ENCODE data around the gene TBC1D5. TPM values are rescaled to one million over a fixed set of nuclear protein-coding genes. Genes with fewer than 3 reads are reported as not detected.
A peak's percentile ranks its signal among the peaks of the same experiment; 100 is the strongest.

The TBC1D5 gene
- total and polyA plus RNA-seq, 2 of the 4 experiments (the other 2 are of a cell fraction) = 16.4 to 57.0 TPM

DNA sequence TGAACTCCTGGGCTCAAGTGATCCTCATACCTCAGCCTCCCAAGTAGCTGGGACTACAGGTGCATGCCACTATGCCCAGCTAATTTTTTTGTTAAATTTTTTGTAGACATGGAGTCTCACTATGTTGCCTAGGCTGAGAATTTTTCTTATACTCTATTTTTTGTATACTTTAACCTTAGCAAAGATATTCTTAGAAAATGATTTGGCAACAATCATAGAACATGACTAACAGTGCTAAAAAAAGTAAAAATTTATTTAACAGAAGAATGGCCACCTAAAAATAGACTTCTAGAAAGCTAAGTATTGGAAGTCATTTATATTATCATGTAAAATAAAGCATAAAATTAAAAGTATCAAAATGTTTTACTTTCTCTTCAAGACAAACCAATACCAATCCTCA is 535.4 kb downstream of the TBC1D5 start:
- CTCF ChIA-PET = no interaction called here
- H4K8ac ChIP-seq (ENCODE audit: low read depth in 2 of 2, low read length in 2 of 2) = no peak overlapping the region
- POLR2A ChIA-PET (ENCODE audit: unreplicated experiment) = no interaction called here

More for the DNA sequence above, 535.4 kb downstream of the TBC1D5 start:
- TF ChIP-seq MAZ (IDR thresholded peaks at IDR 0.05; ENCODE audit: borderline replicate concordance, low read depth, low read length) = no peak
- TF ChIP-seq, protein P1, sequence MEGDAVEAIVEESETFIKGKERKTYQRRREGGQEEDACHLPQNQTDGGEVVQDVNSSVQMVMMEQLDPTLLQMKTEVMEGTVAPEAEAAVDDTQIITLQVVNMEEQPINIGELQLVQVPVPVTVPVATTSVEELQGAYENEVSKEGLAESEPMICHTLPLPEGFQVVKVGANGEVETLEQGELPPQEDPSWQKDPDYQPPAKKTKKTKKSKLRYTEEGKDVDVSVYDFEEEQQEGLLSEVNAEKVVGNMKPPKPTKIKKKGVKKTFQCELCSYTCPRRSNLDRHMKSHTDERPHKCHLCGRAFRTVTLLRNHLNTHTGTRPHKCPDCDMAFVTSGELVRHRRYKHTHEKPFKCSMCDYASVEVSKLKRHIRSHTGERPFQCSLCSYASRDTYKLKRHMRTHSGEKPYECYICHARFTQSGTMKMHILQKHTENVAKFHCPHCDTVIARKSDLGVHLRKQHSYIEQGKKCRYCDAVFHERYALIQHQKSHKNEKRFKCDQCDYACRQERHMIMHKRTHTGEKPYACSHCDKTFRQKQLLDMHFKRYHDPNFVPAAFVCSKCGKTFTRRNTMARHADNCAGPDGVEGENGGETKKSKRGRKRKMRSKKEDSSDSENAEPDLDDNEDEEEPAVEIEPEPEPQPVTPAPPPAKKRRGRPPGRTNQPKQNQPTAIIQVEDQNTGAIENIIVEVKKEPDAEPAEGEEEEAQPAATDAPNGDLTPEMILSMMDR (conservative IDR thresholded peaks at IDR 0.05; ENCODE audit: low read depth, low read length) = no peak
- TF ChIP-seq CEBPB (IDR thresholded peaks at IDR 0.05; ENCODE audit: low read depth, low read length) = peak; percentile 11; the same call in 1 of the 2 replicates
- no peak for TF ChIP-seq RFX5 (IDR thresholded peaks at IDR 0.05; ENCODE audit: low read depth, low read length)
- no TSS peak for BruUV-seq (replicated peaks)
- H3K27ac ChIP-seq (ENCODE audit: insufficient read depth, low read length) = no peak overlapping the region
- no peak overlapping the region for H2AK9ac ChIP-seq (replicated peaks; ENCODE audit: low read depth, low read length, poor library complexity)
- H2AK5ac ChIP-seq (ENCODE audit: low read depth, low read length) = no peak overlapping the region
- H3K23ac ChIP-seq (ENCODE audit: low read depth, low read length) = no peak overlapping the region
- no peak overlapping the region for H2BK5ac ChIP-seq (ENCODE audit: low read depth, low read length, poor library complexity, severe bottlenecking)
- no peaks in the 10 kb centered on the region for H4K20me1 ChIP-seq (ENCODE audit: insufficient read depth, low read length)
- H4K91ac ChIP-seq (ENCODE audit: insufficient read depth, low read depth, low read length) = no peak overlapping the region
- in situ Hi-C loops (cut with MboI; ENCODE audit: low sequenced_read_pairs) = no loop called here
- H3K4ac ChIP-seq (ENCODE audit: low read depth, low read length) = no peak overlapping the region
- no peak overlapping the region for H3K18ac ChIP-seq (ENCODE audit: low read depth, low read length)
- H3K36me3 ChIP-seq (ENCODE audit: control insufficient read depth, insufficient read depth, low read length) = no peaks in the 10 kb centered on the region; the same call in 1 of the 2 replicates
- no peak overlapping the region for H2AFZ ChIP-seq (replicated peaks; ENCODE audit: low read length, poor library complexity)
- H3K79me1 ChIP-seq (ENCODE audit: low read depth in 1 of 2, low read length in 2 of 2) = no peaks in the 10 kb centered on the region
- H3K27me3 ChIP-seq (ENCODE audit: control insufficient read depth, insufficient read depth, low read length) = no peaks in the 10 kb centered on the region
- no peak for ATAC-seq (ENCODE audit: low read depth)
- no peak overlapping the region for H3K56ac ChIP-seq (ENCODE audit: extremely low read depth, insufficient read depth, low read length)
- no peak overlapping the region for H3K4me2 ChIP-seq (ENCODE audit: low read depth, low read length)
- H3K14ac ChIP-seq (replicated peaks; ENCODE audit: low read depth, low read length) = no peak overlapping the region
- H3K4me1 ChIP-seq (ENCODE audit: control insufficient read depth, insufficient read depth, low read length) = peaks cover 2% of the 10 kb centered on the region; the same call in 1 of the 2 replicates
- no peak overlapping the region for H4K5ac ChIP-seq (ENCODE audit: low read depth, low read length)
- H3K9me3 ChIP-seq (ENCODE audit: control insufficient read depth, insufficient read depth, low read length) = peaks cover 5% of the 10 kb centered on the region
- peak; percentile 30 for DNase-seq
- dilution Hi-C loops (cut with HindIII; ENCODE audit: low sequenced_read_pairs, unreplicated experiment) = no loop called here
- intact Hi-C loops (cut with micrococcal nuclease) = no loop called here
- no peak overlapping the region for H2BK20ac ChIP-seq (ENCODE audit: low read depth, low read length)
- H2BK120ac ChIP-seq (ENCODE audit: low read depth, low read length) = no peak overlapping the region
- no peak overlapping the region for H3K4me3 ChIP-seq (ENCODE audit: insufficient read depth, low read depth, low read length)
- H3K9me1 ChIP-seq (ENCODE audit: insufficient read depth, low read length) = no peaks in the 10 kb centered on the region
- H3K9ac ChIP-seq (ENCODE audit: low read depth, low read length) = no peak overlapping the region
- H2BK15ac ChIP-seq (ENCODE audit: low read depth, low read length) = no peak overlapping the region

All from IMR-90 (cell line).